ENCODE measurements around the gene NR6A1.
"Not testable (repeated sequence)": the region's sequence is repeated elsewhere in the genome, so short reads cannot be mapped to it uniquely, and the experiment has no call there.

The NR6A1 gene

GRCh38 chr9:124774129-124774978 lies 3.2 kb upstream of the NR6A1 start:
- DNase-seq: peak; percentile 93

- DNase-seq: no peak
Observed at GRCh38 chr9:124773473-124774128, 2.5 kb upstream of the NR6A1 start.

GRCh38 chr9:124772877-124773276 lies 1.8 kb upstream of the NR6A1 start:
- not testable (repeated sequence) for DNase-seq

- DNase-seq: peak; percentile 79
Observed at GRCh38 chr9:124771867-124772679, 962 bp upstream of the NR6A1 start.

- no peak for DNase-seq
Observed at GRCh38 chr9:124770359-124771020, 621 bp downstream of the NR6A1 start.

- peak; percentile 70 for DNase-seq
Observed at GRCh38 chr9:124769549-124770358, 1.4 kb downstream of the NR6A1 start.

- DNase-seq: no peak
Observed at GRCh38 chr9:124768750-124769548, 2.2 kb downstream of the NR6A1 start.

GRCh38 chr9:124768334-124768733 lies 2.8 kb downstream of the NR6A1 start:
- DNase-seq: no peak

GRCh38 chr9:124767821-124768220 lies 3.3 kb downstream of the NR6A1 start:
- no peak for DNase-seq

- no peak for DNase-seq
Observed at GRCh38 chr9:124766815-124767554, 4.1 kb downstream of the NR6A1 start.

- no peak for DNase-seq
Observed at GRCh38 chr9:124766326-124766725, 4.8 kb downstream of the NR6A1 start.

- no peak for DNase-seq
Observed at GRCh38 chr9:124765439-124765835, 5.7 kb downstream of the NR6A1 start.

- DNase-seq: no peak
Observed at GRCh38 chr9:124764774-124765438, 6.2 kb downstream of the NR6A1 start.

- DNase-seq: no peak
Observed at GRCh38 chr9:124762633-124763032, 8.5 kb downstream of the NR6A1 start.

- no peak for DNase-seq
Observed at GRCh38 chr9:124761710-124762109, 9.4 kb downstream of the NR6A1 start.

GRCh38 chr9:124761196-124761595 lies 9.9 kb downstream of the NR6A1 start:
- DNase-seq: no peak

- DNase-seq: no peak
Observed at GRCh38 chr9:124760719-124761118, 10.4 kb downstream of the NR6A1 start.

GRCh38 chr9:124759327-124759726 lies 11.8 kb downstream of the NR6A1 start:
- no peak for DNase-seq

- DNase-seq: no peak
Observed at GRCh38 chr9:124758691-124759090, 12.4 kb downstream of the NR6A1 start.

GRCh38 chr9:124758061-124758460 lies 13.1 kb downstream of the NR6A1 start:
- no peak for DNase-seq
